Epithelial cell of proximal tubule (primary cell): ENCODE data around the gene RUNX1. TPM values are rescaled to one million over a fixed set of nuclear protein-coding genes. Genes with fewer than 3 reads are reported as not detected.

Experiments used
- DNase-seq: peaks from one replicate; pipeline ENCODE4 v3.0.0-alpha.2; 2011; ENCODE audit warnings: low read depth
- H3K4me3 ChIP-seq: 2 replicates; pipeline ENCODE4 v1.5.1; 2011; ENCODE audit warnings: low read depth, mild to moderate bottlenecking, low read length
- CTCF ChIP-seq: conservative IDR thresholded peaks from 2 replicates; pipeline ENCODE4 v1.5.1; 2012; ENCODE audit warnings: low read depth, mild to moderate bottlenecking, low read length
- total RNA-seq: library from RNA; depleted of rRNA; stranded (reverse); fragments of >200 nt; gene quantifications from 2 replicates; pipeline ENCODE4 v1.2.3, GENCODE V29; 2015

The RUNX1 gene
- total RNA-seq, 1 donor from 2014 or later, result 11.3 TPM

GRCh38 chr21:35035116-35035515 is 14.0 kb downstream of the RUNX1 start:
- no peak overlapping the region for H3K4me3 ChIP-seq
- no peak for DNase-seq
- TF ChIP-seq CTCF, result no peak

GRCh38 chr21:35034203-35034926 is 14.7 kb downstream of the RUNX1 start:
- no peak for TF ChIP-seq CTCF
- no peak for DNase-seq
- no peak overlapping the region for H3K4me3 ChIP-seq

- H3K4me3 ChIP-seq, result no peak overlapping the region
- no peak for TF ChIP-seq CTCF
- no peak for DNase-seq
These were observed 16.4 kb downstream of the RUNX1 start for GRCh38 chr21:35032474-35033263.

- no peak for TF ChIP-seq CTCF
- no peak overlapping the region for H3K4me3 ChIP-seq
- DNase-seq, result no peak
These were observed 20.6 kb downstream of the RUNX1 start for GRCh38 chr21:35028451-35028978.

- H3K4me3 ChIP-seq, result no peak overlapping the region
- TF ChIP-seq CTCF, result no peak
- DNase-seq, result no peak
These were observed 21.3 kb downstream of the RUNX1 start for GRCh38 chr21:35027563-35028450.
